A549 (cell line): ENCODE results near the gene KIF12. TPM values are rescaled to one million over a fixed set of nuclear protein-coding genes. Genes with fewer than 3 reads are reported as not detected.

Source experiments
- BCL3 ChIP-seq: fragments of >200 bp; sonication (Bioruptor Twin); formaldehyde crosslinking; IDR thresholded peaks from 3 replicates; pipeline ENCODE4 v1.6.1; 2016
- BHLHE40 ChIP-seq: IDR thresholded peaks from 2 replicates; pipeline ENCODE4 v1.6.1; 2012; ENCODE audit warnings: low read depth, low read length, inconsistent platforms
- CBX2 ChIP-seq: fragments of 200-600 bp; sonication (generic); IDR thresholded peaks from 2 replicates; pipeline ENCODE4 v1.6.1; 2016; ENCODE audit warnings: low read depth, mild to moderate bottlenecking, borderline replicate concordance
- CEBPB ChIP-seq, 2 experiments: fragments of >200 bp in 1 of 2; sonication (Bioruptor Twin) in 1 of 2; formaldehyde crosslinking in 1 of 2; IDR thresholded peaks; 2 replicates each; pipeline ENCODE4 v1.6.1; 2012 to 2016
- CHD4 ChIP-seq: fragments of 200-600 bp; sonication (generic); IDR thresholded peaks from 2 replicates; pipeline ENCODE4 v1.6.1; 2016; ENCODE audit warnings: antibody characterized with exemption, mild to moderate bottlenecking, borderline replicate concordance
- CTCF ChIP-seq: fragments of >200 bp; sonication (Bioruptor Twin); formaldehyde crosslinking; IDR thresholded peaks from 3 replicates; pipeline ENCODE4 v1.5.1; 2016
- E2F6 ChIP-seq: IDR thresholded peaks from 2 replicates; pipeline ENCODE4 v1.6.1; 2012; ENCODE audit warnings: low read depth, borderline replicate concordance
- EHF ChIP-seq: fragments of 250-450 bp; sonication (Bioruptor Pico); IDR thresholded peaks from 2 replicates; pipeline ENCODE4 v1.5.0; 2020; ENCODE audit warnings: mild to moderate bottlenecking
- EHMT2 ChIP-seq: fragments of 200-600 bp; sonication (generic); IDR thresholded peaks from 2 replicates; pipeline ENCODE4 v1.6.1; 2016; ENCODE audit warnings: antibody characterized with exemption, low read depth, mild to moderate bottlenecking, moderate library complexity
- FOSB ChIP-seq: fragments of 250-450 bp; sonication (Bioruptor Pico); IDR thresholded peaks from 2 replicates; pipeline ENCODE4 v1.5.0; 2020; ENCODE audit warnings: mild to moderate bottlenecking, moderate library complexity
- FOXS1 ChIP-seq: fragments of 250-450 bp; sonication (Bioruptor Pico); IDR thresholded peaks from 2 replicates; pipeline ENCODE4 v1.5.0; 2020; ENCODE audit warnings: mild to moderate bottlenecking, moderate library complexity
- HDAC2 ChIP-seq: fragments of 200-600 bp; sonication (generic); IDR thresholded peaks from 2 replicates; pipeline ENCODE4 v1.6.1; 2016
- HES2 ChIP-seq: fragments of >200 bp; sonication (Bioruptor Twin); formaldehyde crosslinking; IDR thresholded peaks from 2 replicates; pipeline ENCODE4 v1.6.1; 2016
- HEYL ChIP-seq: fragments of 250-450 bp; sonication (Bioruptor Pico); IDR thresholded peaks from 2 replicates; pipeline ENCODE4 v1.8.0; 2021; ENCODE audit warnings: mild to moderate bottlenecking, moderate library complexity
- HMGXB4 ChIP-seq: fragments of 250-450 bp; sonication (Bioruptor Pico); IDR thresholded peaks from 2 replicates; pipeline ENCODE4 v1.5.0; 2021; ENCODE audit warnings: mild to moderate bottlenecking, moderate library complexity, borderline replicate concordance
- HOXA7 ChIP-seq: fragments of 250-450 bp; sonication (Bioruptor Pico); IDR thresholded peaks from 2 replicates; pipeline ENCODE4 v1.5.0; 2020; ENCODE audit warnings: mild to moderate bottlenecking, moderate library complexity
- HOXB13 ChIP-seq: fragments of 250-450 bp; sonication (Bioruptor Pico); IDR thresholded peaks from 2 replicates; pipeline ENCODE4 v1.5.0; 2020; ENCODE audit warnings: low read depth, mild to moderate bottlenecking, moderate library complexity
- HOXB5 ChIP-seq: fragments of 250-450 bp; sonication (Bioruptor Pico); IDR thresholded peaks from 2 replicates; pipeline ENCODE4 v1.5.0; 2020; ENCODE audit warnings: mild to moderate bottlenecking, moderate library complexity
- JUN ChIP-seq, 2 experiments: fragments of >200 bp; sonication (Bioruptor Twin); formaldehyde crosslinking; IDR thresholded peaks; 2 replicates in 1 of 2; 3 replicates in 1 of 2; pipeline ENCODE4 v1.6.1; 2016 to 2017
- KDM1A ChIP-seq: fragments of 200-600 bp; sonication (generic); IDR thresholded peaks from 2 replicates; pipeline ENCODE4 v1.6.1; 2016; ENCODE audit warnings: low read depth, mild to moderate bottlenecking
- KDM5A ChIP-seq: fragments of 200-600 bp; sonication (generic); IDR thresholded peaks from 2 replicates; pipeline ENCODE4 v1.6.1; 2016; ENCODE audit warnings: antibody characterized with exemption, mild to moderate bottlenecking
- MYC ChIP-seq: IDR thresholded peaks from 2 replicates; pipeline ENCODE4 v1.6.1; 2012; ENCODE audit warnings: mild to moderate bottlenecking, inconsistent platforms, low read length, improper control_type of control experiment, borderline replicate concordance
- PHF8 ChIP-seq: fragments of 200-600 bp; sonication (generic); IDR thresholded peaks from 2 replicates; pipeline ENCODE4 v1.6.1; 2016; ENCODE audit warnings: low read depth, mild to moderate bottlenecking, antibody characterized with exemption, moderate library complexity, borderline replicate concordance
- POLR2A ChIP-seq: IDR thresholded peaks from 2 replicates; pipeline ENCODE4 v1.6.1; 2012; ENCODE audit warnings: mild to moderate bottlenecking, low read length
- POLR2AphosphoS2 ChIP-seq: conservative IDR thresholded peaks from 2 replicates; pipeline ENCODE4 v1.6.1; 2012; ENCODE audit warnings: low read length, improper control_type of control experiment, inconsistent platforms
- RAD21 ChIP-seq, 2 experiments: fragments of >200 bp in 1 of 2; sonication (Bioruptor Twin) in 1 of 2; formaldehyde crosslinking in 1 of 2; IDR thresholded peaks in 1 of 2; conservative IDR thresholded peaks in 1 of 2; 2 replicates in 1 of 2; 3 replicates in 1 of 2; pipeline ENCODE4 v1.6.1; 2012 to 2018; ENCODE audit warnings: inconsistent platforms in 1 of 2
- REST ChIP-seq: fragments of 200-600 bp; sonication (generic); IDR thresholded peaks from 2 replicates; pipeline ENCODE4 v1.6.1; 2016; ENCODE audit warnings: antibody characterized with exemption, mild to moderate bottlenecking, moderate library complexity
- RFX5 ChIP-seq: fragments of 450-650 bp; IDR thresholded peaks from 2 replicates; pipeline ENCODE4 v1.7.1; 2014; ENCODE audit warnings: antibody characterized with exemption, mild to moderate bottlenecking, moderate library complexity
- SMC3 ChIP-seq: fragments of >200 bp; sonication (Bioruptor Twin); formaldehyde crosslinking; IDR thresholded peaks from 3 replicates; pipeline ENCODE4 v1.6.1; 2018; ENCODE audit warnings: inconsistent platforms
- TP53 ChIP-seq: fragments of 250-450 bp; sonication (Bioruptor Pico); IDR thresholded peaks from 2 replicates; pipeline ENCODE4 v1.5.0; 2021; ENCODE audit warnings: mild to moderate bottlenecking, moderate library complexity
- USF2 ChIP-seq: fragments of 450-650 bp; IDR thresholded peaks from 2 replicates; pipeline ENCODE4 v1.6.1; 2014; ENCODE audit warnings: antibody characterized with exemption
- ZC3H11A ChIP-seq: fragments of 450-650 bp; IDR thresholded peaks from 2 replicates; pipeline ENCODE4 v1.6.1; 2014; ENCODE audit warnings: antibody characterized with exemption, mild to moderate bottlenecking
- ZSCAN20 ChIP-seq: fragments of 250-450 bp; sonication (Bioruptor Pico); IDR thresholded peaks from 2 replicates; pipeline ENCODE4 v1.8.0; 2022; ENCODE audit warnings: mild to moderate bottlenecking, moderate library complexity
- polyA plus RNA-seq, 4 experiments: library from polyadenylated mRNA; depleted of rRNA in 3 of 4; stranded (reverse); fragments of >200 nt; fragmentation: RNase III in 1 of 4; extraction: RNeasy Plus Mini Kit Qiagen cat#74134 plus additional on column Dnase treatment in 1 of 4; gene quantifications; 2 replicates in 3 of 4; 3 replicates in 1 of 4; pipeline ENCODE4 v1.2.3, GENCODE V29; 2011 to 2017

The KIF12 gene
- polyA plus RNA-seq, 2 of the 4 experiments (the other 2 are of a cell fraction), result 6.0 to 6.3 TPM

GRCh38 chr9:114082017-114082762 is 16.9 kb downstream of the KIF12 start (continued):
- TF ChIP-seq REST (no peak), JUN (IDR thresholded peaks at IDR 0.05) (no peak), SMC3 (peak; percentile 93), RFX5 (no peak), FOSB (CRISPR knock-in tag) (no peak), EHF (CRISPR knock-in tag) (peak; percentile 56; the same call in 1 of the 2 replicates), POLR2A (no peak), USF2 (no peak), PHF8 (no peak), CTCF (peak; percentile 92), KDM1A (no peak), POLR2AphosphoS2 (no peak), KDM5A (no peak), CHD4 (no peak), TP53 (CRISPR knock-in tag) (no peak), HES2 (no peak), EHMT2 (peak; percentile 50; the same call in 1 of the 2 replicates), BHLHE40 (no peak), HOXA7 (CRISPR knock-in tag) (no peak), BCL3 (no peak), HMGXB4 (CRISPR knock-in tag) (no peak), E2F6 (peak; percentile 96), HOXB13 (CRISPR knock-in tag) (peak; percentile 64; the same call in 1 of the 2 replicates), HDAC2 (no peak), RAD21 (conservative IDR thresholded peaks at IDR 0.05 in 1 of 2, IDR thresholded peaks at IDR 0.05 in 1 of 2) (peak; percentile 93 to 95), ZSCAN20 (CRISPR knock-in tag) (no peak), HOXB5 (CRISPR knock-in tag) (peak; percentile 63), CBX2 (no peak), ZC3H11A (no peak), FOXS1 (CRISPR knock-in tag) (peak; percentile 46; the same call in 1 of the 2 replicates), MYC (peak; percentile 31; the same call in 1 of the 2 replicates), CEBPB (IDR thresholded peaks at IDR 0.05) (no peak), HEYL (no peak)
